A549 (cell line): ENCODE data around the gene MACROD1. TPM values are rescaled to one million over a fixed set of nuclear protein-coding genes. Genes with fewer than 3 reads are reported as not detected.
A peak's percentile ranks its signal among the peaks of the same experiment; 100 is the strongest.

Source experiments
- ATAC-seq, 2 experiments: fragments of 200-7000 bp in 1 of 2; fragments of >200 bp in 1 of 2; cut with Nextera tagmentation in 1 of 2; cut with Tn5 transposase in 1 of 2; 3 replicates each; pipeline versions ENCODE4 v1.8.0 to v1.9.1; 2018 to 2020; ENCODE audit warnings: mild to moderate bottlenecking in 1 of 2, moderate library complexity in 1 of 2
- CTCF ChIA-PET: fragments of 300-600 bp; sonication (Branson Sonifier 250); formaldehyde crosslinking; extraction: SDS; loops from one replicate; lab custom pipeline; 2021; ENCODE audit warnings: antibody characterized with exemption, inconsistent platforms; lab: Yijun Ruan, JAX
- POLR2A ChIA-PET: fragments of 350-600 bp; formaldehyde crosslinking; extraction: SDS; loops from one replicate; lab custom pipeline; 2021; ENCODE audit warnings: antibody characterized with exemption, inconsistent platforms; lab: Yijun Ruan, JAX
- DNase-seq, 2 experiments: peaks; one replicate each; pipeline versions ENCODE4 v3.0.0 to v3.0.0-alpha.2; 2011 to 2016; ENCODE audit warnings: low read depth in 1 of 2, low spot score in 1 of 2
- FAIRE-seq: peaks from 2 replicates; lab custom pipeline; 2011; peaks lifted over from hg19 to GRCh38; lab: Jason Lieb, UNC
- H3K27ac ChIP-seq, 2 experiments: fragments of >200 bp; sonication (Bioruptor Twin); formaldehyde crosslinking; 3 replicates each; pipeline ENCODE4 v1.5.1; 2016 to 2017
- H3K4me1 ChIP-seq: fragments of >200 bp; sonication (Bioruptor Twin); formaldehyde crosslinking; 3 replicates; pipeline ENCODE4 v1.6.1; 2016
- H3K4me2 ChIP-seq: fragments of >200 bp; sonication (Bioruptor Twin); formaldehyde crosslinking; 3 replicates; pipeline ENCODE4 v1.6.1; 2016
- H3K4me3 ChIP-seq: fragments of >200 bp; sonication (Bioruptor Twin); formaldehyde crosslinking; 3 replicates; pipeline ENCODE4 v1.5.1; 2016
- H3K9me3 ChIP-seq: fragments of >200 bp; sonication (Bioruptor Twin); formaldehyde crosslinking; 3 replicates; pipeline ENCODE4 v1.6.1; 2016
- ATOH8 ChIP-seq: fragments of 250-450 bp; sonication (Bioruptor Pico); IDR thresholded peaks from 2 replicates; pipeline ENCODE4 v1.5.0; 2020; ENCODE audit warnings: low read depth, mild to moderate bottlenecking, moderate library complexity
- CBX2 ChIP-seq: fragments of 200-600 bp; sonication (generic); IDR thresholded peaks from 2 replicates; pipeline ENCODE4 v1.6.1; 2016; ENCODE audit warnings: low read depth, mild to moderate bottlenecking, borderline replicate concordance
- CHD4 ChIP-seq: fragments of 200-600 bp; sonication (generic); IDR thresholded peaks from 2 replicates; pipeline ENCODE4 v1.6.1; 2016; ENCODE audit warnings: antibody characterized with exemption, mild to moderate bottlenecking, borderline replicate concordance
- EHF ChIP-seq: fragments of 250-450 bp; sonication (Bioruptor Pico); IDR thresholded peaks from 2 replicates; pipeline ENCODE4 v1.5.0; 2020; ENCODE audit warnings: mild to moderate bottlenecking
- EHMT2 ChIP-seq: fragments of 200-600 bp; sonication (generic); IDR thresholded peaks from 2 replicates; pipeline ENCODE4 v1.6.1; 2016; ENCODE audit warnings: antibody characterized with exemption, low read depth, mild to moderate bottlenecking, moderate library complexity
- HES2 ChIP-seq: fragments of >200 bp; sonication (Bioruptor Twin); formaldehyde crosslinking; IDR thresholded peaks from 2 replicates; pipeline ENCODE4 v1.6.1; 2016
- HEYL ChIP-seq: fragments of 250-450 bp; sonication (Bioruptor Pico); IDR thresholded peaks from 2 replicates; pipeline ENCODE4 v1.8.0; 2021; ENCODE audit warnings: mild to moderate bottlenecking, moderate library complexity
- HOXA7 ChIP-seq: fragments of 250-450 bp; sonication (Bioruptor Pico); IDR thresholded peaks from 2 replicates; pipeline ENCODE4 v1.5.0; 2020; ENCODE audit warnings: mild to moderate bottlenecking, moderate library complexity
- HOXB5 ChIP-seq: fragments of 250-450 bp; sonication (Bioruptor Pico); IDR thresholded peaks from 2 replicates; pipeline ENCODE4 v1.5.0; 2020; ENCODE audit warnings: mild to moderate bottlenecking, moderate library complexity
- JUN ChIP-seq, 2 experiments: fragments of >200 bp; sonication (Bioruptor Twin); formaldehyde crosslinking; IDR thresholded peaks; 2 replicates in 1 of 2; 3 replicates in 1 of 2; pipeline ENCODE4 v1.6.1; 2016 to 2017
- JUNB ChIP-seq: fragments of >200 bp; sonication (Bioruptor Twin); formaldehyde crosslinking; IDR thresholded peaks from 2 replicates; pipeline ENCODE4 v1.6.1; 2016
- MAX ChIP-seq: IDR thresholded peaks from 2 replicates; pipeline ENCODE4 v1.6.1; 2012
- MAZ ChIP-seq: fragments of 150-350 bp; IDR thresholded peaks from 2 replicates; pipeline ENCODE4 v1.6.1; 2014; ENCODE audit warnings: antibody characterized with exemption, low read depth, low read length, borderline replicate concordance
- NFE2L2 ChIP-seq: fragments of 150-350 bp; conservative IDR thresholded peaks from 2 replicates; pipeline ENCODE4 v1.6.1; 2014; ENCODE audit warnings: low read length
- RAD21 ChIP-seq, 2 experiments: fragments of >200 bp in 1 of 2; sonication (Bioruptor Twin) in 1 of 2; formaldehyde crosslinking in 1 of 2; IDR thresholded peaks in 1 of 2; conservative IDR thresholded peaks in 1 of 2; 2 replicates in 1 of 2; 3 replicates in 1 of 2; pipeline ENCODE4 v1.6.1; 2012 to 2018; ENCODE audit warnings: inconsistent platforms in 1 of 2
- USF2 ChIP-seq: fragments of 450-650 bp; IDR thresholded peaks from 2 replicates; pipeline ENCODE4 v1.6.1; 2014; ENCODE audit warnings: antibody characterized with exemption
- ZFP36 ChIP-seq: fragments of 450-650 bp; IDR thresholded peaks from 2 replicates; pipeline ENCODE4 v1.6.1; 2014; ENCODE audit warnings: borderline replicate concordance; ENCODE audit not compliant: partially characterized antibody
- WGBS: methylation state at CpG from one replicate; pipeline ENCODE4 v1.1.6; 2017; ENCODE audit errors: missing lambda C conversion rate; 5-methylcytosine and 5-hydroxymethylcytosine counted together
- polyA plus RNA-seq, 4 experiments: library from polyadenylated mRNA; depleted of rRNA in 3 of 4; stranded (reverse); fragments of >200 nt; fragmentation: RNase III in 1 of 4; extraction: RNeasy Plus Mini Kit Qiagen cat#74134 plus additional on column Dnase treatment in 1 of 4; gene quantifications; 2 replicates in 3 of 4; 3 replicates in 1 of 4; pipeline ENCODE4 v1.2.3, GENCODE V29; 2011 to 2017

MACROD1 gene
- polyA plus RNA-seq, 2 of the 4 experiments (the other 2 are of a cell fraction) = 15.1 to 16.6 TPM

GRCh38 chr11:64019106-64020037 lies 146.5 kb downstream of the MACROD1 start:
- CTCF ChIA-PET = interaction anchor here (1.0 to 1.1 kb wide), 2 partner anchors 21 to 183 kb away, joined by 3 read pairs; no protein-coding TSS in a partner anchor
- POLR2A ChIA-PET = no interaction called here
- FAIRE-seq (no peak), ATAC-seq (no peak)
- Histone ChIP-seq H3K4me3 (no peak overlapping the region), H3K27ac (no peak overlapping the region), H3K9me3 (no peaks in the 10 kb centered on the region)
- TF ChIP-seq HES2 (no peak), ZFP36 (peak; percentile 81), JUN (IDR thresholded peaks at IDR 0.05) (no peak), EHF (CRISPR knock-in tag) (no peak), MAZ (no peak), HOXA7 (no peak), ATOH8 (CRISPR knock-in tag) (no peak)
- TF ChIP-seq, all 56 proteins: peak for 1
- H3K4me2 ChIP-seq = no peak overlapping the region
- WGBS = 76% methylated on average over 21 of the region's 27 CpGs
- peaks cover 7% of the 10 kb centered on the region; the same call in 1 of the 3 replicates for H3K4me1 ChIP-seq
- no peak for DNase-seq

GRCh38 chr11:64018310-64018709 lies 147.6 kb downstream of the MACROD1 start:
- H3K4me2 ChIP-seq = no peak overlapping the region
- peaks cover 7% of the 10 kb centered on the region; the same call in 1 of the 3 replicates for H3K4me1 ChIP-seq
- no peak overlapping the region for H3K4me3 ChIP-seq
- CTCF ChIA-PET = interaction anchor here (0.7 to 1.6 kb wide), 3 partner anchors 131 to 250 kb away, joined by 3 to 4 read pairs (median 4); partner anchors contain the start of gene ZFTA
- ATAC-seq = peak in 1 of 2 experiments; percentile 16; a peak in 2 of 6 replicates
- H3K27ac ChIP-seq = no peak overlapping the region
- no peak for FAIRE-seq
- 72% methylated on average over 3 of the region's 8 CpGs for WGBS
- DNase-seq = no peak
- no peaks in the 10 kb centered on the region for H3K9me3 ChIP-seq
- TF ChIP-seq MAX (no peak), HEYL (no peak)
- TF ChIP-seq, all 56 proteins: peak for 0
- POLR2A ChIA-PET = no interaction called here

GRCh38 chr11:64017945-64018224 lies 148.0 kb downstream of the MACROD1 start:
- peaks cover 7% of the 10 kb centered on the region; the same call in 1 of the 3 replicates for H3K4me1 ChIP-seq
- CTCF ChIA-PET = interaction anchor here (0.7 to 1.6 kb wide), 4 partner anchors 22 to 250 kb away, joined by 3 to 4 read pairs (median 4); partner anchors contain the start of gene ZFTA
- no peak for DNase-seq
- TF ChIP-seq CHD4 (no peak), NFE2L2 (no peak), USF2 (no peak), CBX2 (no peak), JUNB (no peak), HOXB5 (CRISPR knock-in tag) (no peak), ATOH8 (CRISPR knock-in tag) (no peak), EHMT2 (no peak), JUN (IDR thresholded peaks at IDR 0.05) (no peak), MAX (no peak), RAD21 (conservative IDR thresholded peaks at IDR 0.05 in 1 of 2, IDR thresholded peaks at IDR 0.05 in 1 of 2) (no peak)
- no peaks in the 10 kb centered on the region for H3K9me3 ChIP-seq
- H3K4me2 ChIP-seq = no peak overlapping the region
- WGBS = 81% methylated on average over 3 of the region's 7 CpGs
- no peak overlapping the region for H3K4me3 ChIP-seq
- POLR2A ChIA-PET = no interaction called here
- FAIRE-seq = no peak
- no peak overlapping the region for H3K27ac ChIP-seq
- ATAC-seq = no peak
